Left lung (tissue), 10 donors: Measurements from ENCODE around the gene FAM131C. TPM values are rescaled to one million over a fixed set of nuclear protein-coding genes. Genes with fewer than 3 reads are reported as not detected.
"Not testable (repeated sequence)": the region's sequence is repeated elsewhere in the genome, so short reads cannot be mapped to it uniquely, and the experiment has no call there.

ENCODE experiments used
- ATAC-seq: fragments of 200-7000 bp; cut with Tn5 transposase; one replicate; pipeline ENCODE4 v1.9.1; 2020; ENCODE audit warnings: moderate library complexity
- DNase-seq, 4 donors: peaks; one replicate each; pipeline ENCODE4 v3.0.0-alpha.2; 2013 to 2020
- H3K27ac ChIP-seq, 2 donors: fragments of 200-600 bp; sonication (generic) in 1 of 2; one replicate each; pipeline versions ENCODE4 v1.5.0 to v1.8.0; 2020 to 2021
- H3K27me3 ChIP-seq, 2 donors: fragments of 200-600 bp; sonication (generic) in 1 of 2; one replicate each; pipeline versions ENCODE4 v1.5.0 to v1.8.0; 2020 to 2021
- H3K36me3 ChIP-seq, 2 donors: fragments of 200-600 bp; sonication (generic) in 1 of 2; one replicate each; pipeline versions ENCODE4 v1.5.0 to v1.8.0; 2020 to 2021
- H3K4me1 ChIP-seq, 2 donors: fragments of 200-600 bp; one replicate each; pipeline ENCODE4 v1.8.0; 2021
- H3K4me3 ChIP-seq, 2 donors: fragments of 200-600 bp; sonication (generic) in 1 of 2; one replicate each; pipeline versions ENCODE4 v1.5.0 to v1.8.0; 2020 to 2021; ENCODE audit warnings: mild to moderate bottlenecking in 1 of 2
- H3K9me3 ChIP-seq, 2 donors: fragments of 200-600 bp; sonication (generic) in 1 of 2; one replicate each; pipeline versions ENCODE4 v1.5.0 to v1.8.0; 2020 to 2021
- intact Hi-C, 2 donors: fragments of 100-400 bp; cut with DNase I; formaldehyde crosslinking; loops; one replicate each; pipeline versions ENCODE4 v1.11.2 to v1.14.2; 2022
- polyA plus RNA-seq, 6 donors: library from polyadenylated mRNA; unstranded; fragments of 120-200 nt; gene quantifications; one replicate each; pipeline ENCODE4 v1.2.1, GENCODE V29; 2013; ENCODE audit not compliant: insufficient read length in 6 of 6
- total RNA-seq, 2 donors: library from RNA; stranded (reverse); fragmentation: NEBNext Ultra II Directional; extraction: Animal tissue kit (Norgen Biotek cat#: 25700); gene quantifications; one replicate each; pipeline ENCODE4 v1.2.1, GENCODE V29; 2021
- TF ChIP-seq, protein P1 (sequence below), 2 donors: fragments of 200-600 bp; sonication (generic) in 1 of 2; IDR thresholded peaks; one replicate each; pipeline versions ENCODE4 v1.5.0 to v1.8.0; 2021; ENCODE audit warnings: antibody characterized with exemption in 2 of 2
- donor health status: DM: no; HTN: yes; CAD: no.
- donor health status: DM: no; HTN: no; CAD: no.

FAM131C gene
- total and polyA plus RNA-seq, 8 donors = 0.08 to 0.21 (median 0.17) TPM; not detected in 4

DNA sequence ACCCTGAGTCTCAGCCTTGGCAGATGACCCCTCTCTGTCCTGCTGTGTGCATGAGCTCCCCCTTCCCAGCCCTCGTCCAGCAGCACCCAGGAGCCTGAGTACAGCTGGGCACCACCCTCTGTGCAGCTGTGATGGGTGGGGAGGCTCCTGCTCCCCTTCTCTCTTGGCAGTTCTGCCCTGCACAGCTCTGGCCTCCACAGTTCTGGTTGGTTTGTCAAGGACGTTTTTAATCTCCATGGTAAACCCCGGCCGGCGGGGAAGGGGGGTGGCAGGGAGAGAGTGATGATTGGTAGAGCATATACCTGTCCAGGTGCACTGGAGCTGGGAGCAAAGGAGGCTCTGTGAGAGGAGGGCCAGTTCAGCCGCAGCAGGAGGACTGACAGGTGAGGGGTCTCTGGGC is 51.8 kb downstream of the FAM131C start, which contains the start of gene CLCNKA:
CLCNKA (plus strand) TSS at position 356 of the 400 bp plus-strand sequence. CDS start 584 bp downstream, outside the sequence.
- Histone ChIP-seq H3K9me3 (no peaks in the 10 kb centered on the region), H3K27me3 (peaks cover 0 to 7% of the 10 kb centered on the region in 2 donors), H3K27ac (no peak within 1 kb of the TSS), H3K36me3 (no peaks in the 10 kb centered on the region), H3K4me3 (no peak within 1 kb of the TSS), H3K4me1 (peaks cover under 1 to 13% of the 10 kb centered on the region in 2 donors)
- intact Hi-C loops = no loop called here
- TF ChIP-seq, protein P1, sequence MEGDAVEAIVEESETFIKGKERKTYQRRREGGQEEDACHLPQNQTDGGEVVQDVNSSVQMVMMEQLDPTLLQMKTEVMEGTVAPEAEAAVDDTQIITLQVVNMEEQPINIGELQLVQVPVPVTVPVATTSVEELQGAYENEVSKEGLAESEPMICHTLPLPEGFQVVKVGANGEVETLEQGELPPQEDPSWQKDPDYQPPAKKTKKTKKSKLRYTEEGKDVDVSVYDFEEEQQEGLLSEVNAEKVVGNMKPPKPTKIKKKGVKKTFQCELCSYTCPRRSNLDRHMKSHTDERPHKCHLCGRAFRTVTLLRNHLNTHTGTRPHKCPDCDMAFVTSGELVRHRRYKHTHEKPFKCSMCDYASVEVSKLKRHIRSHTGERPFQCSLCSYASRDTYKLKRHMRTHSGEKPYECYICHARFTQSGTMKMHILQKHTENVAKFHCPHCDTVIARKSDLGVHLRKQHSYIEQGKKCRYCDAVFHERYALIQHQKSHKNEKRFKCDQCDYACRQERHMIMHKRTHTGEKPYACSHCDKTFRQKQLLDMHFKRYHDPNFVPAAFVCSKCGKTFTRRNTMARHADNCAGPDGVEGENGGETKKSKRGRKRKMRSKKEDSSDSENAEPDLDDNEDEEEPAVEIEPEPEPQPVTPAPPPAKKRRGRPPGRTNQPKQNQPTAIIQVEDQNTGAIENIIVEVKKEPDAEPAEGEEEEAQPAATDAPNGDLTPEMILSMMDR (IDR thresholded peaks at IDR 0.05) = no peak
- DNase-seq (peak in 1 of 4 donors; percentile 50), ATAC-seq (no peak)

DNA sequence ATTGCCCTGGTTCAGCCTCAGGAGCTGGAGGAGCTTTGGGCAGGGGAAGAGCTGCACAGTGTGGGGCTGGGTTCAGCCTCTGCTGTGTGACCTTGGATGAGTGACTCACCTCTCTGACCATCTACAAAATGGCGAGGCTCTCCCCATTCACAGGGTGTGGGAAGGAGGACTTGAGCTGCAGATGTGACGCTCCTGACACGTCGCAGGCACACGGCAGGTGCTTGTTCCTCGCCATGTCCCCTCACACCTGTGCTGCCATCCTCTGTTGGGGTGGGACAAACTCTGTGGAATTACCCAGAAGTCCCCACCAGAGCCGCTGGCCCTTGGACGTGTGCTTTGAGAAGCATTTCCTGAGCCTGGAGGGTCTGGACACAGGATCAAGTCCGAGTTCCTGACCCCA is 52.6 kb downstream of the FAM131C start:
- H3K4me1 ChIP-seq = peaks cover 0 to 12% of the 10 kb centered on the region in 2 donors
- DNase-seq, ATAC-seq, H3K27me3 ChIP-seq, H3K9me3 ChIP-seq, H3K36me3 ChIP-seq, intact Hi-C loops, H3K27ac ChIP-seq, H3K4me3 ChIP-seq: not testable (repeated sequence)

DNA sequence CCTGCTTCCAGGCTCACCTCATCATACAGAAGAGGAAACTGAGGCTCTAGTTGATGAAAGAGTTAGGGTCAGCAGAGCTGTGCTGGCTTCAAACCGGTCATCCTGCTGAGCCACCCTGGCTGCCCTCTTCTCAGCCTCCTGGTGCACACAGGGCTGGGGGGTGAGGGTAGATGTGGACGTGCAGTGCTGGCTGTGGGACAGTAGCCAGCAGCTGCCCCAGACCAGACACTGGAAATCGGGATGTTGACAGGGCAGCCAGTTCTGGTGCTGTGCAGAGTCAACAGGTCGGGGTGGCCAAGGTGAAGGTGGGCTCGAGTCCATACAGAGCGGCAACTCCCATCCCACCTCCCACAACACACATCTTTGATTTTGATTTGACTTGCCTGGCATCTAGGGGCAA is 53.1 kb downstream of the FAM131C start:
- intact Hi-C loops = no loop called here
- H3K27ac ChIP-seq = no peak overlapping the region

DNA sequence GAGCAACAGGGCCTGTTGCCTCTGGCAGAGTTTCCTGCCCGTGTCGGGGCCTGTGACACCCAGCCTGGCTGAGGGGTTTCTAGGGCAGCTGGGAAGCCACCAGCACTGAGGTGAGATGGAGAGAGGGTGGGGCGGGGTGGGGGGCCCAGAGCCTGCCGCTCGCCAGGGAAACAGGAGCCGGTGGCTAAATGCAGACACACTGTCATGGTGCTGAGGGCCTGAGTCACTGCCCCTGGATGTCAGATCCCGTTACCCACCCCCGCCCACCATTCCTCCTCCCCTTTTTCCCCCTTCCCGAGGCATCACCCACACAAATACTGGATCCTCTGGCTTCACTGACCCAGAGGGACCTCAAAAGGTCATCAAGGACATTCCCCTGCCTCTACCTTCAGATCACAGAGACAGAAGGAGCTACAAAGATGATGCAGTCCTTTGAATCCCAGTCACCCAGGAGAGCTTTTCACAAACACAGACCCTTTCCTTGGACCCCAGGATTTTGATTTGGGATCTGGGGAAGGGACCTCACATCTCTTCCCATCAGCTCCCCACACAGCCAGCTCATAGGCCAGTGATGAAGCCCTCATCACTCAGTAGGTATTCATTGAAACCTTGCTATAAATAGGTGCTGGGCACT is 53.7 kb downstream of the FAM131C start:
- no peak overlapping the region for H3K4me3 ChIP-seq
- peaks cover 0 to 12% of the 10 kb centered on the region in 2 donors for H3K4me1 ChIP-seq
- ATAC-seq (no peak), DNase-seq (peak in 2 of 4 donors; percentile 52 to 65)
- no peaks in the 10 kb centered on the region for H3K9me3 ChIP-seq
- TF ChIP-seq, protein P1 (IDR thresholded peaks at IDR 0.05) = no peak
- intact Hi-C loops = no loop called here
- H3K27ac ChIP-seq = no peak overlapping the region
- H3K36me3 ChIP-seq = no peaks in the 10 kb centered on the region
- no peaks in the 10 kb centered on the region for H3K27me3 ChIP-seq

More for the DNA sequence above, 53.1 kb downstream of the FAM131C start:
- TF ChIP-seq, protein P1 (IDR thresholded peaks at IDR 0.05) = no peak
- peak in 1 of 4 donors; percentile 49 for DNase-seq
- H3K4me3 ChIP-seq = no peak overlapping the region
- no peaks in the 10 kb centered on the region for H3K27me3 ChIP-seq
- H3K36me3 ChIP-seq = no peaks in the 10 kb centered on the region
- H3K4me1 ChIP-seq = peaks cover 0 to 12% of the 10 kb centered on the region in 2 donors
- no peaks in the 10 kb centered on the region for H3K9me3 ChIP-seq
- ATAC-seq = no peak

DNA sequence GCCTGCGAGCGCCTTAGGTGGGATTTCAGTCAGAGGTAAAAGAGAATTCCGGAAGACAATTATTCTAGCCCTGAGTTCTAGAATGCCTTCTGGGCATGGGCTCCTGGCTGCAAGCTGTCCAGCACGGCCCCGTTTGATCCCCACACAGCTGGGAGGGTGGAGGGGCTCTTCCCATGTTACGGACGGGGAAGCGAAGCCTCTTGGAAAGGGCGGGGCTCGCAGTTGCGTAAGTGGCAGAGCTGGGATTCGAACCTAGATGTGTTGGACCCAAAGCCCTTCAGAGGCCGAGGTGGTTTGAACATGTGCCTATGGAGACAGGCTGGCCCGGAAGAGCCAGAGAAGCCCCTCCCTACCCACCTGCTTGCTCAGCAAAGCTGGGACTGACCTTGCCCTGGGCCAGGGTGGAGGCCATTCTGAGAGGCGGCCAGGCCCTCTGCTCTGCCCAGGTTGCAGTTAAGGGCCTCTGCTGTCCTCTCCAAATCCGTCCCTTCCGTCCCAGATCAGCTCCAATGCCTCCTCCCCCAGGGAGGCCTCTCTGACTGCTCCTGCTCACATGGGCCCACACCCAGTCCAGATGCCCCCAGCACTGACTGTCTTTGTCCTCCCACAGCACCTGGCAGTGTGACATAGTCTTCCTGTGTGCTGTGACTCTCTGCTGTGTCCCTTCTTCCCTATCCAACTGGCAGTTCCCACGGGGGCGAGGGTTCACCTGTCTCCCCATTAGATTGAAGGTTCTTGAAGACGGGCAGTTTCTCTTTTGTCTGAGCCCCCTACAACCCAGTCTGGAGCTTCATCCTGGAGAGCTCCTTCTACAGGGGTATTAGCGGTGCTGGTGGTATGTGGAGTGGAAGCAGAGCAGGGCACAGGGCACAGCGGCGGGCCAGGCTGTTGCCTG is 54.5 kb downstream of the FAM131C start:
- DNase-seq (peak in 1 of 4 donors; percentile 41), ATAC-seq (no peak)
- intact Hi-C loops = no loop called here
- Histone ChIP-seq H3K36me3 (no peaks in the 10 kb centered on the region), H3K9me3 (no peaks in the 10 kb centered on the region), H3K27ac (peak overlapping the region in 1 of 2 donors; percentile 70), H3K4me3 (no peak overlapping the region), H3K27me3 (no peaks in the 10 kb centered on the region), H3K4me1 (peaks cover 0 to 12% of the 10 kb centered on the region in 2 donors)
- TF ChIP-seq, protein P1 (IDR thresholded peaks at IDR 0.05) = no peak
